HEK293 (cell line): ENCODE results near the gene HMGA1.
"Not testable (repeated sequence)": the region's sequence is repeated elsewhere in the genome, so short reads cannot be mapped to it uniquely, and the experiment has no call there.

Experiments used
- CTCF ChIA-PET: fragments of 350-600 bp; formaldehyde crosslinking; extraction: SDS; loops from one replicate; lab custom pipeline; 2021; ENCODE audit warnings: antibody characterized with exemption; lab: Yijun Ruan, JAX
- POLR2A ChIA-PET: fragments of 300-600 bp; formaldehyde crosslinking; extraction: SDS; loops from one replicate; lab custom pipeline; 2020; ENCODE audit warnings: antibody characterized with exemption, inconsistent platforms; lab: Yijun Ruan, JAX
- H3K27ac ChIP-seq: fragments of 200-500 bp; sonication (Bioruptor generic); 2 replicates; pipeline ENCODE4 v1.5.1; 2014; ENCODE audit warnings: low read depth, low read length, control low read depth, inconsistent platforms; ENCODE audit errors: extremely low read depth
- H3K36me3 ChIP-seq, 2 experiments: fragments of 200-500 bp in 1 of 2; sonication (Bioruptor generic) in 1 of 2; 1 replicate in 1 of 2; 2 replicates in 1 of 2; pipeline ENCODE4 v1.5.1; 2014 to 2017; ENCODE audit warnings: inconsistent platforms in 2 of 2, low read length in 2 of 2; ENCODE audit not compliant: control insufficient read depth in 2 of 2, insufficient read depth in 1 of 2
- H3K4me1 ChIP-seq: fragments of 200-500 bp; sonication (Bioruptor generic); 2 replicates; pipeline ENCODE4 v1.5.1; 2014; ENCODE audit warnings: mild to moderate bottlenecking, low read length, inconsistent platforms; ENCODE audit not compliant: control insufficient read depth, insufficient read depth
- H3K4me3 ChIP-seq: 2 replicates; pipeline ENCODE4 v1.5.1; 2011; ENCODE audit warnings: low read depth, mild to moderate bottlenecking, control low read depth, low read length, moderate library complexity
- H3K9me3 ChIP-seq: fragments of 200-500 bp; sonication (Bioruptor generic); 2 replicates; pipeline ENCODE4 v1.5.1; 2014; ENCODE audit warnings: low read depth, low read length, inconsistent platforms; ENCODE audit not compliant: control insufficient read depth, insufficient read depth
- BCL6B ChIP-seq: fragments of 450-650 bp; formaldehyde crosslinking; IDR thresholded peaks from 2 replicates; pipeline ENCODE4 v1.5.1; 2017; ENCODE audit warnings: missing biosample characterization, missing genetic modification characterization
- EGR2 ChIP-seq: fragments of 450-650 bp; formaldehyde crosslinking; IDR thresholded peaks from 2 replicates; pipeline ENCODE4 v1.5.1; 2016; ENCODE audit warnings: low read depth, missing biosample characterization, missing genetic modification characterization
- ZBTB1 ChIP-seq: fragments of 450-650 bp; formaldehyde crosslinking; IDR thresholded peaks from 2 replicates; pipeline ENCODE4 v1.5.1; 2016; ENCODE audit warnings: missing biosample characterization, missing genetic modification characterization
- ZFHX2 ChIP-seq: fragments of 450-650 bp; formaldehyde crosslinking; conservative IDR thresholded peaks from 2 replicates; pipeline ENCODE4 v1.5.1; 2016; ENCODE audit warnings: missing biosample characterization, missing genetic modification characterization
- ZIC2 ChIP-seq: fragments of 450-650 bp; formaldehyde crosslinking; IDR thresholded peaks from 2 replicates; pipeline ENCODE4 v1.5.1; 2016; ENCODE audit warnings: missing biosample characterization, missing genetic modification characterization
- ZNF121 ChIP-seq: fragments of 450-650 bp; formaldehyde crosslinking; IDR thresholded peaks from 2 replicates; pipeline ENCODE4 v1.5.1; 2016; ENCODE audit warnings: missing biosample characterization, missing genetic modification characterization
- ZNF324 ChIP-seq: fragments of 450-650 bp; formaldehyde crosslinking; IDR thresholded peaks from 2 replicates; pipeline ENCODE4 v1.5.1; 2016; ENCODE audit warnings: missing biosample characterization, missing genetic modification characterization
- ZNF366 ChIP-seq: fragments of 450-650 bp; formaldehyde crosslinking; conservative IDR thresholded peaks from 2 replicates; pipeline ENCODE4 v1.5.1; 2016; ENCODE audit warnings: missing biosample characterization, missing genetic modification characterization
- ZNF549 ChIP-seq: fragments of 450-650 bp; IDR thresholded peaks from 2 replicates; pipeline ENCODE4 v1.5.1; 2018; ENCODE audit warnings: missing biosample characterization, missing genetic modification characterization, mild to moderate bottlenecking, inconsistent platforms, moderate library complexity
- ZSCAN16 ChIP-seq: fragments of 450-650 bp; formaldehyde crosslinking; IDR thresholded peaks from 2 replicates; pipeline ENCODE4 v1.5.1; 2016; ENCODE audit warnings: missing biosample characterization, missing genetic modification characterization
- TF ChIP-seq, protein P1 (sequence below): fragments of 450-650 bp; formaldehyde crosslinking; IDR thresholded peaks from 2 replicates; pipeline ENCODE4 v1.5.1; 2016; ENCODE audit warnings: missing biosample characterization, missing genetic modification characterization

Gene HMGA1

GRCh38 chr6:34260576-34261267 is 24.0 kb downstream of the HMGA1 start:
- no peak overlapping the region for H3K4me3 ChIP-seq
- no peaks in the 10 kb centered on the region for H3K4me1 ChIP-seq
- no peaks in the 10 kb centered on the region for H3K9me3 ChIP-seq
- TF ChIP-seq ZNF549 = no peak
- no peaks in the 10 kb centered on the region for H3K36me3 ChIP-seq
- ChIA-PET CTCF (interaction anchor here (0.7 kb wide), 1 partner anchor 11 kb away, joined by 3 read pairs; no protein-coding TSS in a partner anchor), POLR2A (no interaction called here)
- H3K27ac ChIP-seq = no peak overlapping the region

DNA sequence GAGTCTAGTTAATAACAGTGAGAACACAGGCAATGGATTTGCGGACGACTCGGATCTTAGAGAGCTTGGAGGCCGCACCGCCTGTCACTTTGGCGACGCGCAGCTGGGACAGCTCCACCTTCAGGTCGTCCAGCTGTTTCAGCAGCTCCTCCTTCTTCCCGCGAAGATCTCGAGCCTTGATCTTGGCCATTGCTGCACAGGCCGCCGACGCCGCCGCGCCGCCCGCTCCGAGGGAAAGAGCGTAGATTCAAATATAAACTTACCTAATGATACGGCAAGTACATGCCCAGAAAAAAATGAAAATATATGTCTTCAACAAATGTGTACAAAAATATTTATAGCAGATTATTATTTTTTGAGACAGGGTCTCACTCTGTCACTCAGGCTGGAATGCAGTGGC is 26.8 kb downstream of the HMGA1 start:
- H3K9me3 ChIP-seq, H3K27ac ChIP-seq, H3K4me3 ChIP-seq, H3K36me3 ChIP-seq, POLR2A ChIA-PET, H3K4me1 ChIP-seq: not testable (repeated sequence)
- CTCF ChIA-PET = interaction anchor here (0.7 kb wide), 1 partner anchor 10 kb away, joined by 3 read pairs; no protein-coding TSS in a partner anchor

DNA sequence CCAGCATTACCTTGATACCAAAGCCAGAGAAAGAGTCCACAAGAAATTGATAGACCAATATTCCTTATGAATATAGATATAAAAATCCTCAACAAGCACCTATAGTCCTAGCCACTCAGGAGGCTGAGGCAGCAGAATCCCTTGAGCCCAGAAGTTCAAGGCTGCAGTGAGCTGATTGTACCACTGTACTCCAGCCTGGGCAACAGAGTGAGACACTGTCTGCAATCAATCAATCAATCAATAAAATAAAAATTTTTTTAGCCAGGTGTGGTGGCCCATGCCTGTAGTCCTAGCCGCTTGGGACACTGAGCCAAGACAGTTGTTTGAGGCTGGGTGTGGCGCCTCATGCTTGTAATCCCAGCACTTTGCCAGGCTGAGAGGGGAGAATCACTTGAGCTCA is 31.1 kb downstream of the HMGA1 start:
- CTCF ChIA-PET = interaction anchor here (0.7 to 1.4 kb wide), 2 partner anchors 18 to 45 kb away, joined by 3 to 5 read pairs; no protein-coding TSS in a partner anchor

DNA sequence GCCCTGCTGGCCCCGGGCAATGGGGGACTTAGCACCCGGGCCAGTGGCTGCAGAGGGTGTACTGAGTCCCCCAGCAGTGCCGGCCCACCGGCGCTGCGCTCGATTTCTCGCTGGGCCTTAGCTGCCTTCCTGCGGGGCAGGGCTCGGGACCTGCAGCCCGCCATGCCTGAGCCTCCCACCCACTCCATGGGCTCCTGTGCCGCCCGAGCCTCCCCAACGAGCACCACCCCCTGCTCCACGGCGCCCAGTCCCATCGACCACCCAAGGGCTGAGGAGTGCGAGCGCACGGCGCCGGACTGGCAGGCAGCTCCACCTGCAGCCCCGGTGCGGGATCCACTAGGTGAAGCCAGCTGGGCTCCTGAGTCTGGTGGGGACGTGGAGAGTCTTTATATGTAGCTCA is 32.5 kb downstream of the HMGA1 start:
- H3K9me3 ChIP-seq, POLR2A ChIA-PET, H3K4me1 ChIP-seq, CTCF ChIA-PET, H3K4me3 ChIP-seq, H3K36me3 ChIP-seq, H3K27ac ChIP-seq: not testable (repeated sequence)

More for the DNA sequence above, 31.1 kb downstream of the HMGA1 start:
- Histone ChIP-seq H3K4me1 (no peaks in the 10 kb centered on the region), H3K4me3 (no peak overlapping the region), H3K27ac (no peak overlapping the region)
- POLR2A ChIA-PET = no interaction called here
- TF ChIP-seq ZNF121 (tag by site-specific recombination) (no peak), ZIC2 (no peak), BCL6B (tag by site-specific recombination) (no peak), ZSCAN16 (tag by site-specific recombination) (no peak), ZNF324 (tag by site-specific recombination) (no peak), ZNF366 (tag by site-specific recombination) (no peak), ZBTB1 (tag by site-specific recombination) (no peak)
- TF ChIP-seq, protein P1, sequence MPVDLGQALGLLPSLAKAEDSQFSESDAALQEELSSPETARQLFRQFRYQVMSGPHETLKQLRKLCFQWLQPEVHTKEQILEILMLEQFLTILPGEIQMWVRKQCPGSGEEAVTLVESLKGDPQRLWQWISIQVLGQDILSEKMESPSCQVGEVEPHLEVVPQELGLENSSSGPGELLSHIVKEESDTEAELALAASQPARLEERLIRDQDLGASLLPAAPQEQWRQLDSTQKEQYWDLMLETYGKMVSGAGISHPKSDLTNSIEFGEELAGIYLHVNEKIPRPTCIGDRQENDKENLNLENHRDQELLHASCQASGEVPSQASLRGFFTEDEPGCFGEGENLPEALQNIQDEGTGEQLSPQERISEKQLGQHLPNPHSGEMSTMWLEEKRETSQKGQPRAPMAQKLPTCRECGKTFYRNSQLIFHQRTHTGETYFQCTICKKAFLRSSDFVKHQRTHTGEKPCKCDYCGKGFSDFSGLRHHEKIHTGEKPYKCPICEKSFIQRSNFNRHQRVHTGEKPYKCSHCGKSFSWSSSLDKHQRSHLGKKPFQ (tag by site-specific recombination) = no peak
- TF ChIP-seq, all 188 proteins: peak for 0
- no peaks in the 10 kb centered on the region for H3K9me3 ChIP-seq
- H3K36me3 ChIP-seq = no peaks in the 10 kb centered on the region

- H3K9me3 ChIP-seq, H3K4me3 ChIP-seq: not testable (repeated sequence)
- TF ChIP-seq EGR2 = peak; percentile 52; the same call in 1 of the 2 replicates
- peak; percentile 55 for TF ChIP-seq ZFHX2 (tag by site-specific recombination)
- TF ChIP-seq, all 188 proteins: peak for 2; not testable (repeated sequence) for 186
- H3K36me3 ChIP-seq, H3K4me1 ChIP-seq, H3K27ac ChIP-seq, POLR2A ChIA-PET: not testable (repeated sequence)
- CTCF ChIA-PET = interaction anchor here (1.2 kb wide), 1 partner anchor 20 kb away, joined by 3 read pairs; no protein-coding TSS in a partner anchor
Observed at GRCh38 chr6:34269658-34270341, 33.1 kb downstream of the HMGA1 start.
